PFSK-1 (cell line): ENCODE data around the gene CHST11.

Source experiments
- FOXP2 ChIP-seq: optimal IDR thresholded peaks from 2 replicates; pipeline ENCODE3; 2011; ENCODE audit warnings: borderline replicate concordance, control low read depth, inconsistent platforms; ENCODE audit not compliant: insufficient read depth; ENCODE audit errors: extremely low read length, extremely low read depth
- POLR2AphosphoS5 ChIP-seq: IDR thresholded peaks from 2 replicates; pipeline ENCODE4 v1.6.1; 2012; ENCODE audit warnings: low read depth, mild to moderate bottlenecking, control low read depth, low read length, moderate library complexity
- REST ChIP-seq, 2 experiments: IDR thresholded peaks; 2 replicates each; pipeline versions ENCODE4 v1.6.1 to v1.8.0; 2011 to 2012; ENCODE audit warnings: low read depth in 2 of 2, low read length in 2 of 2, control low read depth in 1 of 2, inconsistent platforms in 1 of 2, mild to moderate bottlenecking in 1 of 2, moderate library complexity in 1 of 2; ENCODE audit not compliant: insufficient read depth in 1 of 2
- SIN3A ChIP-seq: IDR thresholded peaks from 2 replicates; pipeline ENCODE4 v1.6.1; 2012; ENCODE audit warnings: mild to moderate bottlenecking, low read length, moderate library complexity, borderline replicate concordance; ENCODE audit not compliant: insufficient read depth
- TAF1 ChIP-seq: IDR thresholded peaks from 2 replicates; pipeline ENCODE4 v1.6.1; 2012; ENCODE audit warnings: low read length, control low read depth, borderline replicate concordance; ENCODE audit not compliant: insufficient read depth

GRCh38 chr12:104495786-104496185, 39.0 kb downstream of the CHST11 start:
- TF ChIP-seq REST (IDR thresholded peaks at IDR 0.05; ENCODE audit: insufficient read depth in 1 of 2, low read depth in 2 of 2, low read length in 2 of 2) (no peak), TAF1 (no peak), POLR2AphosphoS5 (no peak), SIN3A (no peak), FOXP2 (no peak)
